Lower leg skin (tissue), 4 donors: ENCODE measurements around the gene ABLIM1. TPM values are rescaled to one million over a fixed set of nuclear protein-coding genes. Genes with fewer than 3 reads are reported as not detected.

ENCODE experiments used
- DNase-seq, 2 donors: peaks; one replicate each; pipeline ENCODE4 v3.0.0-alpha.2; 2019; ENCODE audit warnings: low spot score in 2 of 2
- H3K4me3 ChIP-seq: fragments of 200-600 bp; sonication (generic); 2 replicates; pipeline ENCODE4 v1.5.1; 2017; ENCODE audit warnings: mild to moderate bottlenecking, low read depth; ENCODE audit not compliant: poor library complexity, severe bottlenecking
- POLR2A ChIP-seq, 2 donors: fragments of 450-650 bp; IDR thresholded peaks; one replicate each; pipeline ENCODE4 v1.6.1; 2016 to 2017; ENCODE audit warnings: antibody characterized with exemption in 2 of 2, mild to moderate bottlenecking in 1 of 2, moderate library complexity in 1 of 2
- WGBS, 2 donors: methylation state at CpG; one replicate each; pipeline ENCODE4 v1.1.5; 2018; 5-methylcytosine and 5-hydroxymethylcytosine counted together
- intact Hi-C: fragments of 100-400 bp; cut with DNase I; formaldehyde crosslinking; loops from one replicate; pipeline ENCODE4 v1.15.0; 2023; ENCODE audit warnings: low total_unique reads
- total RNA-seq, 4 donors: library from RNA; depleted of rRNA; stranded (reverse); fragments of >200 nt; gene quantifications; one replicate each; pipeline ENCODE4 v1.1.0, GENCODE V29; 2016
- TF ChIP-seq, protein P1 (sequence below), 3 donors: fragments of 450-650 bp; IDR thresholded peaks; one replicate each; pipeline ENCODE4 v1.5.1; 2016; ENCODE audit warnings: antibody characterized with exemption in 3 of 3, mild to moderate bottlenecking in 3 of 3, moderate library complexity in 2 of 3

Gene ABLIM1
- total RNA-seq, 4 donors from 2014 or later: 171 to 258 (median 209) TPM

DNA sequence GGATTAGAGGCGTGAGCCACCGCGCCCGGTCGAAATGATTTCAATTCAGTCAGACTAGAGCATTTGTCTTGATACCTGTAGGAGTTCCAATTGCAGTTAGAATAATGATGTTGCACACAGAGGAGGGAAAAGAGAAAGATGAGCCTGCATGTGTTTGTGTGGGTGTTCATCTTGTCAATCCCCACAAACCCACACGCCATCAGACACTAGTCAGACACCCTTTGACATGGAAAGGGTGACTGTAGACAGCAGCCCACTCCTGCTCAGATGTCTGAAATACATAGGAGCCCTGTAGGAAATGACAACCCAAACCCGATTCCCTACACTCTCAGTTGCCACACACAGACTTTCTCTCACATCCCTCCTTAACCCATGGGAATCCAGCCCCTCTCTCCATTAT is 92.0 kb downstream of the ABLIM1 start:
- TF ChIP-seq, protein P1, sequence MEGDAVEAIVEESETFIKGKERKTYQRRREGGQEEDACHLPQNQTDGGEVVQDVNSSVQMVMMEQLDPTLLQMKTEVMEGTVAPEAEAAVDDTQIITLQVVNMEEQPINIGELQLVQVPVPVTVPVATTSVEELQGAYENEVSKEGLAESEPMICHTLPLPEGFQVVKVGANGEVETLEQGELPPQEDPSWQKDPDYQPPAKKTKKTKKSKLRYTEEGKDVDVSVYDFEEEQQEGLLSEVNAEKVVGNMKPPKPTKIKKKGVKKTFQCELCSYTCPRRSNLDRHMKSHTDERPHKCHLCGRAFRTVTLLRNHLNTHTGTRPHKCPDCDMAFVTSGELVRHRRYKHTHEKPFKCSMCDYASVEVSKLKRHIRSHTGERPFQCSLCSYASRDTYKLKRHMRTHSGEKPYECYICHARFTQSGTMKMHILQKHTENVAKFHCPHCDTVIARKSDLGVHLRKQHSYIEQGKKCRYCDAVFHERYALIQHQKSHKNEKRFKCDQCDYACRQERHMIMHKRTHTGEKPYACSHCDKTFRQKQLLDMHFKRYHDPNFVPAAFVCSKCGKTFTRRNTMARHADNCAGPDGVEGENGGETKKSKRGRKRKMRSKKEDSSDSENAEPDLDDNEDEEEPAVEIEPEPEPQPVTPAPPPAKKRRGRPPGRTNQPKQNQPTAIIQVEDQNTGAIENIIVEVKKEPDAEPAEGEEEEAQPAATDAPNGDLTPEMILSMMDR (IDR thresholded peaks at IDR 0.05): no peak
- no peak for TF ChIP-seq POLR2A (IDR thresholded peaks at IDR 0.05)
- intact Hi-C loops: no loop called here
- whole genome bisulfite sequencing, 2 donors: 94 to 95% methylated on average over 7 of the region's 7 CpGs
- no peak for DNase-seq
- no peak overlapping the region for H3K4me3 ChIP-seq

DNA sequence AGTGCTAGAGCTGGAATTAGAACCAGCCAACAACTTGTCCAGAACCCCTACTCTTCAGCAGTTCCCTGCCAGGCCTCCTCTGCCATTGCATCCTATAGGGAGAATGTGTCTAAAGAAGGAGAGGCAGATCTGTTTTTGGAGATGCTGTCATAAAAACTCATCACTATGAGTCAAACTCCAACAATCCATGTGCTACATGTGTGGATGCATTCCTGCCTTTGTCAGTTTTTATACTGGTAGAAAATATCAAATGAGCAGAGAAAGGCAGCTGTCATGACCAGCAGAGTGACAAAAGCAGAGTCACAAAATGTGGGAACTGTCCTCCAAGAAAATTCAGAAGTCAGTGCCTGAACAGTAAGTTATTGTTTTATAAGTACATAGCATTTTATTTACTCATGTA is 93.0 kb downstream of the ABLIM1 start:
- H3K4me3 ChIP-seq: no peak overlapping the region
- DNase-seq: no peak
- intact Hi-C loops: no loop called here
- TF ChIP-seq, protein P1 (IDR thresholded peaks at IDR 0.05): no peak
- no peak for TF ChIP-seq POLR2A (IDR thresholded peaks at IDR 0.05)

DNA sequence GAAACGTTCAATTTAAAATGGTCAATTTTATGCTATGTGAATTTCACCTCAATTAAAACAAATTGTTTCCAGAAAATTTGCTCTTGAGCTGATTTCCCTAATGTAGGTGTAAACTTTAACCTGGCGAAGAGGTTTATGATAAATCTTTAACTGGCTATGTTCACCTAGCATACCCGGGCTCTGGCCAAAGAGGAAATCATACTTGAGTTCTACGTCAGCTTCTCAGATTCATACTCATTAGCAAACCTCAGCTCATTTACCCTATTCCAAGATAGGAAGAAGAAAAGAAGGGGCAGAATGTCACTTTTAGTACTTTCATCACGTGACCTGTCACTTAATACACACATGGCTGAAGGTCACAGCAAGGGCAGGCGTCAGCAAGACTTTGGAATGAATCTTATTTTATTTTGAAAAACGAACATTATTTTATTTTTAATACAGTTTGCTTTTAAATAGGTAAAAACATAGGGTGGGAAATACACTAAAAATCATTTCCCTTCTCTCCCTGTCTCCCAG is 97.0 kb downstream of the ABLIM1 start:
- TF ChIP-seq, protein P1 (IDR thresholded peaks at IDR 0.05): no peak
- no peak for TF ChIP-seq POLR2A (IDR thresholded peaks at IDR 0.05)
- intact Hi-C loops: no loop called here
- 83 to 86% methylated on average over 7 of the region's 7 CpGs for WGBS, 2 donors
- DNase-seq: no peak
- H3K4me3 ChIP-seq: no peak overlapping the region

DNA sequence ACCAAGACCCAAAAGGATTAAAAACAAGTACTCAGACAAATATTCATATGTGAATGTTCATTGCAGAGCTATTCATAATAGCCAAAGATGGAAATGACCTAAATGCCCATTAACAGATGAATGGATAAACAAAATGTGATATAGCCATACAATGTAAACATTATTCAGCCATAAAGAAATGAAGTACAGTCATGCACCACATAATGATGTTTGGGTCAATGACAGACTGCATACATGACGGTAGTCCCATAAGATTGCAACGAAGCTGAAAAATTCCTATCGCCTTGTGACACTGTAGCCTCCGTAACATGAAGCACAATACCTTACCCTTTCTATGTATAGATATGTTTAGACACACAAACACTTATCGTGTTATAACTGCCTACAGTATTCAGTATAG is 97.9 kb downstream of the ABLIM1 start:
- intact Hi-C loops: no loop called here
- TF ChIP-seq, protein P1 (IDR thresholded peaks at IDR 0.05): no peak
- no peak for TF ChIP-seq POLR2A (IDR thresholded peaks at IDR 0.05)
- 87 to 95% methylated on average over 5 of the region's 5 CpGs for WGBS, 2 donors
- no peak overlapping the region for H3K4me3 ChIP-seq
- DNase-seq: no peak

DNA sequence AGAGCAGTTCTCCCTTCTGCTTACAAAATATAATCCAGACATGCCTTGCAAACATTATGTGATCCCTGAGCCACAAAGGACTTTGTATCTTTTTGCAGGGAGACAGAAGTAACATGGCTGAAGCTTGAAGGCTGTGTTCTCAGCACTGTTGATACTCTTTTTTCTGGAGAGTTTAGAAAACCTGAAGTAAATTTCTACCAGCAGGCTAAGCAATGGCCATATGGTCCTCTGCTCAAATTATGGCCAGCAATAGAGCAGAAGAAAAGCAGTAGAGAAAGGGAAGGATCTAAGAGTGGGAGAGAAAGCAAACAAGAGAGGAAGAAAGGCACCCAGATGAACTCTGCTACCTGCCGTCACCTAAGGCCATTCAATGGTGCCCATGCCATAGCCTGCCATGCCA is 98.4 kb downstream of the ABLIM1 start:
- TF ChIP-seq, protein P1 (IDR thresholded peaks at IDR 0.05): no peak
- TF ChIP-seq POLR2A (IDR thresholded peaks at IDR 0.05): no peak
- H3K4me3 ChIP-seq: no peak overlapping the region
- 92 to 96% methylated on average over 1 of the region's 1 CpG for WGBS, 2 donors

DNA sequence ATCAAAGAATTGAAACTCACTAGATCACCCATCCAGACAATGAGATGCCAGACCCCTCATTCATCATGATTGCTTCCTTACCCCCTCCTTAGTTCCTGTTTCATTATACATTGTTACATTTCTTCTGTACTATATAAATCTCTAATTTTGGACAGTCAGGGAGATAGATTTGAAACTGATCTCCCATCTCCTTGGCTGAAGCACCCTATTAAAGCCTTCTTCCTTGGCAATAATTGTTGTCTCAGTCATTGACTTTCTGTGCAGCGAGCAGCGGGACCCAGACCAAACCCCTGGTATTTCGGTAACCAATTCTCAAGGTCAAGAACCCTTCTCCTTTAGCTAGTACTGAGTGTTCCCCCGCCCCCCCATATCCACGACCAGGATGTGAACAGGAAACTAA is 100.2 kb downstream of the ABLIM1 start:
- intact Hi-C loops: loop anchor here (10.0 kb wide), 1 partner anchor 147 kb away; no protein-coding TSS in a partner anchor
- H3K4me3 ChIP-seq: no peak overlapping the region
- DNase-seq: no peak
- WGBS, 2 donors: 91 to 95% methylated on average over 5 of the region's 5 CpGs
- TF ChIP-seq, protein P1 (IDR thresholded peaks at IDR 0.05): no peak
- no peak for TF ChIP-seq POLR2A (IDR thresholded peaks at IDR 0.05)

More for the DNA sequence above, 98.4 kb downstream of the ABLIM1 start:
- DNase-seq: no peak
- intact Hi-C loops: loop anchor here (10.0 kb wide), 1 partner anchor 145 kb away; no protein-coding TSS in a partner anchor
